Heart right ventricle (tissue), 16 donors: ENCODE results near the gene SCCPDH. TPM values are rescaled to one million over a fixed set of nuclear protein-coding genes. Genes with fewer than 3 reads are reported as not detected.
A peak's percentile ranks its signal among the peaks of the same experiment; 100 is the strongest.

ENCODE experiments used
- ATAC-seq, 8 donors: fragments of 200-7000 bp; cut with Tn5 transposase; one replicate each; pipeline ENCODE4 v1.9.1; 2020; ENCODE audit warnings: mild to moderate bottlenecking in 8 of 8, moderate library complexity in 8 of 8, moderate number of reproducible peaks in 1 of 8
- DNase-seq, 2 donors: peaks; one replicate each; pipeline ENCODE4 v3.0.0-alpha.2; 2020
- H3K27ac ChIP-seq, 10 donors: fragments of 200-600 bp; sonication (generic) in 2 of 10; one replicate each; pipeline versions ENCODE4 v1.5.0 to v1.8.0; 2020 to 2022; ENCODE audit warnings: mild to moderate bottlenecking in 3 of 10
- H3K27me3 ChIP-seq, 7 donors: fragments of 200-600 bp; one replicate each; pipeline ENCODE4 v1.8.0; 2021 to 2022; ENCODE audit warnings: mild to moderate bottlenecking in 2 of 7
- H3K36me3 ChIP-seq, 9 donors: fragments of 200-600 bp; sonication (generic) in 1 of 9; one replicate each; pipeline versions ENCODE4 v1.5.0 to v1.8.0; 2020 to 2022; ENCODE audit warnings: mild to moderate bottlenecking in 2 of 9
- H3K4me1 ChIP-seq, 9 donors: fragments of 200-600 bp; sonication (generic) in 1 of 9; one replicate each; pipeline versions ENCODE4 v1.5.0 to v1.8.0; 2020 to 2022; ENCODE audit warnings: mild to moderate bottlenecking in 4 of 9
- H3K4me3 ChIP-seq, 10 donors: fragments of 200-600 bp; sonication (generic) in 2 of 10; one replicate each; pipeline versions ENCODE4 v1.5.0 to v1.8.0; 2020 to 2022; ENCODE audit warnings: mild to moderate bottlenecking in 7 of 10, moderate library complexity in 2 of 10
- H3K9me3 ChIP-seq, 11 donors: fragments of 200-600 bp in 10 of 11; sonication (generic) in 2 of 11; one replicate each; pipeline versions ENCODE4 v1.5.0 to v1.8.0; 2013 to 2022; ENCODE audit warnings: mild to moderate bottlenecking in 2 of 11, control low read depth in 1 of 11, moderate library complexity in 1 of 11
- WGBS, 2 donors: extraction: QIAGEN DNeasy Blood & Tissue Kit; methylation state at CpG; one replicate each; pipeline ENCODE4 v1.1.7; 2013; ENCODE audit warnings: inconsistent platforms in 1 of 2; 5-methylcytosine and 5-hydroxymethylcytosine counted together
- intact Hi-C, 10 donors: fragments of 100-400 bp; cut with DNase I; formaldehyde crosslinking; loops; one replicate each; pipeline versions ENCODE4 v1.11.1 to v1.14.2; 2022
- polyA plus RNA-seq, 2 donors: library from polyadenylated mRNA; stranded (reverse); fragments of 200-250 nt; gene quantifications; one replicate each; pipeline ENCODE4 v1.2.3, GENCODE V29; 2013
- total RNA-seq, 10 donors: library from RNA; stranded (reverse); fragmentation: NEBNext Ultra II Directional in 3 of 10; extraction: Animal tissue kit (Norgen Biotek cat#: 25700) in 3 of 10; gene quantifications; one replicate each; pipeline versions ENCODE4 v1.2.1 to v1.2.4, GENCODE V29; 2021 to 2023
- TF ChIP-seq, protein P1 (sequence below), 9 donors: fragments of 200-600 bp; sonication (generic) in 2 of 9; IDR thresholded peaks; one replicate each; pipeline versions ENCODE4 v1.5.0 to v1.8.0; 2021 to 2022; ENCODE audit warnings: antibody characterized with exemption in 9 of 9, mild to moderate bottlenecking in 5 of 9, moderate library complexity in 1 of 9
- donor health status: Arrhythmogenic right ventricular cardiomyopathy.
- donor health status: ischemic (EF 13 %, LVEDD 7.1; RV severe dilation, severe dysfunction).
- donor health status: healthy with polysubstance abuse.
- donor health status: DM: no; HTN: yes; CAD: no.
- donor health status: DM: no; HTN: no; CAD: no.
- donor health status: ischemic (EF 25% LVEDD 6.9; RV normal size, moderate dysfunction).
- donor health status: ischemic (EF 25% LVEDD 5.7; RV mildly dilated, moderate dysfunction).
- donor health status: healthy.
- donor health status: DM: yes; HTN: yes; CAD: no.
- donor health status: Ischemic cardiomyopathy.
- donor health status: ischemic (EF 35%, LVEDD 5.7; RV mildly dilated, moderate dysfunction).
- donor health status: nonischemic (EF 11% LVEDD 7.7; RV severe dilation, severe dysfunction).
- donor health status: DM: yes; HTN: yes; CAD: no.
- donor health status: PGD.
- donor health status: ischemic (EF 29% LVEDD 5.4; RV normal size, mild dysfunction).
- donor health status: nonischemic (EF 23%, LVEDD 6.1; RV moderate dilation, normal function).

The SCCPDH gene
- total and polyA plus RNA-seq, 12 donors = 9.9 to 37.5 (median 30.8) TPM

DNA sequence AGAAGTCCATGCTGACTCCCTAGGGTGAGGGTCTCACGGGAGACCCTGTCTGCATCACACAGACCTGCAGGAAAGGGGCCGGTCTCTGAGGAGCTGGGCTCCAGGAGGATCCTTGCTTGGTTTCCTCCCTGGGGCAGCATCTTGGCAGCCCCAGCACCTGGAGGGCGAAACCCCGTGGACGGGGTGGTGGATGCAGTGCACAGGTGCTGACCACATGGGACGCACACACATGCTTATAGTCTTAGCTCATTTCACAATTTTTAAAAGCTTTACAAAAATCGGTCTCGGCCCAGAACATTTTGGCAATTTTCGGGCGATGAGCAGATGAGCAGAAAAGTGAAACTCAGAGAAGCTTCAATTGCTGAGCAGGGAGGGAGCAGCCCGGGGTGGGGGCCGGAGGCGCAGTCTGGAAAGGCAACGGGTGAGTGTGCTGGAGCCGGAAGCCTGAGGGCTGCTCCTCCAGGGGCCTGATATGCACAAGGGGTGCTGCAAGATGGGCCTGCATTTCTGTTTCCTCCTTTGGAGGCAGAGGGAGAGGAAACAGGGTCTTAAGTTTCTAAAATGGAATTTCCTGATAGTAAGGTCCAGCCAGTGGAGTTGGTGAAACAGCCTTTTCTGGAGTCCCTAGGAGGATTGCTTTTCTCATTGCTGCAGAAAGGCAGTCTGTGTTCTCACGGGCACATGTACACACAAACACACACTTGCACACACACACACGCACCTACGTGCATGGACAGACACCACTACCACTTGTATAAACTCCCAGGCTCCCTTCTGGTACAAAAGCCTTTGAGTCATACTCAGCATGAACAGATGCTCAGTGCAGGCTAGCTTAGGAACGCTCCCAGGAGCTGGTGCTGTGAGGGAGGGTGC lies 60.6 kb downstream of the SCCPDH start:
- Histone ChIP-seq H3K4me1 (peaks cover 0 to 35% (median 19%) of the 10 kb centered on the region in 9 donors), H3K36me3 (peaks cover 0 to 12% (median 0%) of the 10 kb centered on the region in 9 donors), H3K27me3 (peaks cover 0 to 7% (median 0%) of the 10 kb centered on the region in 7 donors), H3K27ac (peak overlapping the region in 4 of 10 donors; percentile 8 to 22 (median 12)), H3K9me3 (no peaks in the 10 kb centered on the region), H3K4me3 (peak overlapping the region in 8 of 10 donors; percentile 8 to 46 (median 34))
- TF ChIP-seq, protein P1, sequence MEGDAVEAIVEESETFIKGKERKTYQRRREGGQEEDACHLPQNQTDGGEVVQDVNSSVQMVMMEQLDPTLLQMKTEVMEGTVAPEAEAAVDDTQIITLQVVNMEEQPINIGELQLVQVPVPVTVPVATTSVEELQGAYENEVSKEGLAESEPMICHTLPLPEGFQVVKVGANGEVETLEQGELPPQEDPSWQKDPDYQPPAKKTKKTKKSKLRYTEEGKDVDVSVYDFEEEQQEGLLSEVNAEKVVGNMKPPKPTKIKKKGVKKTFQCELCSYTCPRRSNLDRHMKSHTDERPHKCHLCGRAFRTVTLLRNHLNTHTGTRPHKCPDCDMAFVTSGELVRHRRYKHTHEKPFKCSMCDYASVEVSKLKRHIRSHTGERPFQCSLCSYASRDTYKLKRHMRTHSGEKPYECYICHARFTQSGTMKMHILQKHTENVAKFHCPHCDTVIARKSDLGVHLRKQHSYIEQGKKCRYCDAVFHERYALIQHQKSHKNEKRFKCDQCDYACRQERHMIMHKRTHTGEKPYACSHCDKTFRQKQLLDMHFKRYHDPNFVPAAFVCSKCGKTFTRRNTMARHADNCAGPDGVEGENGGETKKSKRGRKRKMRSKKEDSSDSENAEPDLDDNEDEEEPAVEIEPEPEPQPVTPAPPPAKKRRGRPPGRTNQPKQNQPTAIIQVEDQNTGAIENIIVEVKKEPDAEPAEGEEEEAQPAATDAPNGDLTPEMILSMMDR (IDR thresholded peaks at IDR 0.05) = no peak
- DNase-seq = no peak
- intact Hi-C loops = no loop called here
- WGBS, 2 donors = 31 to 46% methylated on average over 19 of the region's 19 CpGs
- ATAC-seq = peak in 7 of 8 donors; percentile 38 to 72 (median 59)

DNA sequence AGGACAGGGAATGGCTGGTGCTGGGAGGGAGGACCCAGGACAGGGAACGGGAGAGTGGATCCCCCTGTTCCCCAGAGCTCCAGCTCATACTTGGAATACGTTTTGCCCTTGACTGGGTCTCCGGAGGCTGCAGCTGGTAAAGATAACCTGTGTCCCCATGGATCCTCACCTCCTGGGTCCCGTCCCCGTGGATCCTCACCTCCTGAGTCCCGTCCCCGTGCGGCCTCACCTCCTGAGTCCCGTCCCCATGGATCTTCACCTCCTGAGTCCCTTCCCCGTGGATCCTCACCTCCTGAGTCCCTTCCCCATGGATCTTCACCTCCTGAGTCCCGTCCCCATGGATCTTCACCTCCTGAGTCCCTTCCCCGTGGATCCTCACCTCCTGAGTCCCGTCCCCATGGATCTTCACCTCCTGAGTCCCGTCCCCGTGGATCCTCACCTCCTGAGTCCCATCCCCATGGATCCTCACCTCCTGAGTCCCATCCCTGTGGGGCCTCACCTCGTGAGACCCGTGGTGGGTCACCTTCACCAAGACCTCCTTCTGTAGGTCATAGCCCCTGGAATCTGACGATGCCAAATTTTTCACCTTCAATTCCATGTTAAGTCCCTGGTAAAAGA lies 61.4 kb downstream of the SCCPDH start:
- DNase-seq (no peak), ATAC-seq (no peak)
- H3K36me3 ChIP-seq = peaks cover 0 to 5% (median 0%) of the 10 kb centered on the region in 9 donors
- 81 to 84% methylated on average over 18 of the region's 18 CpGs for WGBS, 2 donors
- H3K27me3 ChIP-seq = peaks cover 0 to 7% (median 0%) of the 10 kb centered on the region in 7 donors
- peak overlapping the region in 2 of 10 donors; percentile 8 to 9 for H3K27ac ChIP-seq
- intact Hi-C loops = no loop called here
- peak overlapping the region in 2 of 10 donors; percentile 33 to 36 for H3K4me3 ChIP-seq
- peaks cover 0 to 35% (median 19%) of the 10 kb centered on the region in 9 donors for H3K4me1 ChIP-seq
- H3K9me3 ChIP-seq = no peaks in the 10 kb centered on the region
- TF ChIP-seq, protein P1 (IDR thresholded peaks at IDR 0.05) = no peak

DNA sequence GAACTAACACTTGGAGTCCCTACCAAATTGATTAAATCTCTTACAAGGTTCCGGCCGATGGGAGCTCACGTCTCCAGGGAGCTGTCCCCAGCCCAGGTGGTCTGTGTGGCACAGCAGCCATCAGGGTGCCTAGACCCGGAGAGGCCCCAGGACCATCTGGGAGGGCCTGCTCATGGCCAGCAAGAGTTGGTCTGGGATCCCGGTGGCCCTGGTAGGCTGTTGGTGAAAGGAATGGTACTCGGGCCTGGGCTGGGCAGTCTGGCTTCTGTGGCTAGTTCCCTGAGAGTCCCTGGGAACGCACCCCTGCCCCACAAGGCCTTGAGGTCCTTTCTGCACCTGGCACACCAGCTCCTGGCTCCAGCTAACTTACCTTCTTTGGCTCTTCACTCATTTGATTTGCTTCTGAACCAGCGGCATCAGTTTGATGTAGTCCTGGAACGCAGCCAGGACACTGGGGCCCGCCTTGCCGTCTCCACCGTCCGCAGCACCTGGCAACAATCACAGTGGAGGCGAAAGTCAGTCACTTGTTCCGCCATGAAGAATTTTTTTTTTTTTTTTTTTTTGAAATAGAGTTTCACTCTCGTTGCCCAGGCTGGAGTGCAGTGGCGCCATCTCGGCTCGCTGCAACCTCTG lies 62.5 kb downstream of the SCCPDH start:
- DNase-seq (no peak), ATAC-seq (no peak)
- Histone ChIP-seq H3K27me3 (peaks cover 0 to 7% (median 0%) of the 10 kb centered on the region in 7 donors), H3K4me3 (no peak overlapping the region), H3K27ac (no peak overlapping the region), H3K9me3 (no peaks in the 10 kb centered on the region), H3K36me3 (no peaks in the 10 kb centered on the region), H3K4me1 (peaks cover 0 to 34% (median 19%) of the 10 kb centered on the region in 9 donors)
- TF ChIP-seq, protein P1 (IDR thresholded peaks at IDR 0.05) = no peak
- intact Hi-C loops = no loop called here
- WGBS, 2 donors = 73 to 82% methylated on average over 19 of the region's 19 CpGs
